Measurements from ENCODE around the gene PPTC7. TPM values are rescaled to one million over a fixed set of nuclear protein-coding genes. Genes with fewer than 3 reads are reported as not detected.
"Not testable (repeated sequence)": the region's sequence is repeated elsewhere in the genome, so short reads cannot be mapped to it uniquely, and the experiment has no call there.

The PPTC7 gene
- total RNA-seq, 2 donors from 2014 or later: 15.2 TPM

- 70 to 71% methylated on average over 12 to 14 of the region's 14 CpGs for WGBS, 2 experiments (ENCODE audit: insufficient coverage in 1 of 2, insufficient read length in 1 of 2)
- H3K4me1 ChIP-seq (ENCODE audit: control insufficient read depth, insufficient read depth, low read length); H3K27me3 ChIP-seq (ENCODE audit: control insufficient read depth, insufficient read depth, low read length, poor library complexity, severe bottlenecking); H3K9me3 Mint-ChIP-seq; H3K4me3 ChIP-seq (ENCODE audit: low read length); H3K9me3 ChIP-seq (ENCODE audit: control insufficient read depth, low read length); H3K4me3 Mint-ChIP-seq; H3K36me3 Mint-ChIP-seq (ENCODE audit: low read depth); H3K27ac ChIP-seq (ENCODE audit: low read depth, low read length); H3K4me1 Mint-ChIP-seq; H3K27ac Mint-ChIP-seq; H3K27me3 Mint-ChIP-seq (ENCODE audit: insufficient read depth); H3K36me3 ChIP-seq (ENCODE audit: control insufficient read depth, insufficient read depth, low read length); H3K9ac ChIP-seq (ENCODE audit: extremely low read depth, low read length, poor library complexity, severe bottlenecking): not testable (repeated sequence)
- DNase-seq: peak; percentile 74
- peak; percentile 85 for TF ChIP-seq CTCF (conservative IDR thresholded peaks at IDR 0.05)
Observed at GRCh38 chr12:110602085-110602814, 19.1 kb upstream of the PPTC7 start.

GRCh38 chr12:110600254-110600653 is 17.1 kb upstream of the PPTC7 start:
- H3K27me3 ChIP-seq (ENCODE audit: control insufficient read depth, insufficient read depth, low read length, poor library complexity, severe bottlenecking): no peaks in the 10 kb centered on the region
- Mint-ChIP-seq H3K27me3 (ENCODE audit: insufficient read depth) (no peaks in the 10 kb centered on the region), H3K36me3 (ENCODE audit: low read depth) (no peaks in the 10 kb centered on the region), H3K9me3 (no peaks in the 10 kb centered on the region), H3K27ac (no peak overlapping the region), H3K4me1 (no peaks in the 10 kb centered on the region), H3K4me3 (no peak overlapping the region)
- peak; percentile 65 for TF ChIP-seq CTCF (conservative IDR thresholded peaks at IDR 0.05)
- H3K36me3 ChIP-seq (ENCODE audit: control insufficient read depth, insufficient read depth, low read length): no peaks in the 10 kb centered on the region
- H3K9ac ChIP-seq (ENCODE audit: extremely low read depth, low read length, poor library complexity, severe bottlenecking): no peak overlapping the region
- H3K27ac ChIP-seq (ENCODE audit: low read depth, low read length): no peak overlapping the region
- DNase-seq: no peak
- 80 to 100% methylated on average over 1 to 4 of the region's 4 CpGs for WGBS, 2 experiments (ENCODE audit: insufficient coverage in 1 of 2, insufficient read length in 1 of 2)
- no peak overlapping the region for H3K4me3 ChIP-seq (ENCODE audit: low read length)
- no peaks in the 10 kb centered on the region for H3K4me1 ChIP-seq (ENCODE audit: control insufficient read depth, insufficient read depth, low read length)
- H3K9me3 ChIP-seq (ENCODE audit: control insufficient read depth, low read length): no peaks in the 10 kb centered on the region

- H3K4me1 Mint-ChIP-seq: no peaks in the 10 kb centered on the region
- Histone ChIP-seq H3K27ac (ENCODE audit: low read depth, low read length) (no peak overlapping the region), H3K27me3 (ENCODE audit: control insufficient read depth, insufficient read depth, low read length, poor library complexity, severe bottlenecking) (no peaks in the 10 kb centered on the region), H3K4me1 (ENCODE audit: control insufficient read depth, insufficient read depth, low read length) (no peaks in the 10 kb centered on the region), H3K4me3 (ENCODE audit: low read length) (no peak overlapping the region), H3K9me3 (ENCODE audit: control insufficient read depth, low read length) (no peaks in the 10 kb centered on the region), H3K9ac (ENCODE audit: extremely low read depth, low read length, poor library complexity, severe bottlenecking) (no peak overlapping the region), H3K36me3 (ENCODE audit: control insufficient read depth, insufficient read depth, low read length) (no peaks in the 10 kb centered on the region)
- DNase-seq: no peak
- no peaks in the 10 kb centered on the region for H3K27me3 Mint-ChIP-seq (ENCODE audit: insufficient read depth)
- no peak overlapping the region for H3K27ac Mint-ChIP-seq
- 87 to 96% methylated on average over 4 of the region's 4 CpGs for WGBS, 2 experiments (ENCODE audit: insufficient coverage in 1 of 2, insufficient read length in 1 of 2)
- H3K9me3 Mint-ChIP-seq: no peaks in the 10 kb centered on the region
- H3K36me3 Mint-ChIP-seq (ENCODE audit: low read depth): no peaks in the 10 kb centered on the region
- H3K4me3 Mint-ChIP-seq: no peak overlapping the region
- no peak for TF ChIP-seq CTCF (conservative IDR thresholded peaks at IDR 0.05)
Observed at GRCh38 chr12:110599334-110599733, 16.2 kb upstream of the PPTC7 start.
